ENCODE data around the gene GUCA2B.

- TF ChIP-seq CTCF (IDR thresholded peaks at IDR 0.05) (no peak), SIN3A (IDR thresholded peaks at IDR 0.05; ENCODE audit: borderline replicate concordance, insufficient read depth, low read depth, low read length) (no peak), POLR2AphosphoS5 (IDR thresholded peaks at IDR 0.05; ENCODE audit: low read depth, low read length) (no peak)
Observed at GRCh38 chr1:42179275-42179674, 26.1 kb downstream of the GUCA2B start.
